SK-N-MC (cell line): Measurements from ENCODE around the gene TYMS.

Source experiments
- EZH2 ChIP-seq: fragments of 200-600 bp; sonication (generic); IDR thresholded peaks from one replicate; pipeline ENCODE4 v1.6.1; 2017; ENCODE audit warnings: antibody characterized with exemption
- POLR2AphosphoS5 ChIP-seq: IDR thresholded peaks from 2 replicates; pipeline ENCODE4 v1.6.1; 2012; ENCODE audit warnings: mild to moderate bottlenecking, low read depth, low read length, borderline replicate concordance

- TF ChIP-seq POLR2AphosphoS5 (no peak), EZH2 (no peak)
These were observed 5.3 kb upstream of the TYMS start for GRCh38 chr18:652131-652530.
